ENCODE data around the gene ITPRID2. TPM values are rescaled to one million over a fixed set of nuclear protein-coding genes. Genes with fewer than 3 reads are reported as not detected.
A peak's percentile ranks its signal among the peaks of the same experiment; 100 is the strongest.

ITPRID2 gene
- total and polyA plus RNA-seq, 2 of the 13 experiments (the other 11 are each of a cell fraction or from before 2014, with no cell fraction given), result 44.8 to 62.3 TPM

GRCh38 chr2:181953881-181954537 lies 62.5 kb downstream of the ITPRID2 start (continued):
- TF ChIP-seq ZNF687 (CRISPR knock-in tag; IDR thresholded peaks at IDR 0.05), result peak; percentile 43
- peak; percentile 34; the same call in 1 of the 2 replicates for TF ChIP-seq PATZ1 (CRISPR knock-in tag; IDR thresholded peaks at IDR 0.05)
- no peak for TF ChIP-seq ZNF75D (CRISPR knock-in tag; IDR thresholded peaks at IDR 0.05; ENCODE audit: borderline replicate concordance)
- peak; percentile 44 for TF ChIP-seq SALL1 (CRISPR knock-in tag; IDR thresholded peaks at IDR 0.05)
- TF ChIP-seq ARID3A (IDR thresholded peaks at IDR 0.05; ENCODE audit: low read depth, low read length), result peak; percentile 67; the same call in 1 of the 2 replicates
- TF ChIP-seq ZNF839 (CRISPR knock-in tag; IDR thresholded peaks at IDR 0.05; ENCODE audit: borderline replicate concordance), result no peak
- peak; percentile 61 for TF ChIP-seq HNF4A (CRISPR knock-in tag; IDR thresholded peaks at IDR 0.05)
- no peak for TF ChIP-seq ZNF773 (CRISPR knock-in tag; IDR thresholded peaks at IDR 0.05; ENCODE audit: borderline replicate concordance)
- peak; percentile 59 to 76; a peak in 2 of 4 replicates for TF ChIP-seq HMGXB4 (CRISPR knock-in tag; IDR thresholded peaks at IDR 0.05; ENCODE audit: borderline replicate concordance in 1 of 2, low read depth in 1 of 2)
- 0 out of 2 replicates have a peak, but pooled peaks have one; percentile 40 for TF ChIP-seq ZNF292 (CRISPR knock-in tag; IDR thresholded peaks at IDR 0.05; ENCODE audit: borderline replicate concordance, low read depth)
- TF ChIP-seq ZNF460 (CRISPR knock-in tag; IDR thresholded peaks at IDR 0.05; ENCODE audit: borderline replicate concordance), result no peak
- 0 out of 2 replicates have a peak, but pooled peaks have one; percentile 24 for TF ChIP-seq ZNF598 (CRISPR knock-in tag; IDR thresholded peaks at IDR 0.05; ENCODE audit: borderline replicate concordance)
